Measurements from ENCODE around the gene TMEM132D.

DNA sequence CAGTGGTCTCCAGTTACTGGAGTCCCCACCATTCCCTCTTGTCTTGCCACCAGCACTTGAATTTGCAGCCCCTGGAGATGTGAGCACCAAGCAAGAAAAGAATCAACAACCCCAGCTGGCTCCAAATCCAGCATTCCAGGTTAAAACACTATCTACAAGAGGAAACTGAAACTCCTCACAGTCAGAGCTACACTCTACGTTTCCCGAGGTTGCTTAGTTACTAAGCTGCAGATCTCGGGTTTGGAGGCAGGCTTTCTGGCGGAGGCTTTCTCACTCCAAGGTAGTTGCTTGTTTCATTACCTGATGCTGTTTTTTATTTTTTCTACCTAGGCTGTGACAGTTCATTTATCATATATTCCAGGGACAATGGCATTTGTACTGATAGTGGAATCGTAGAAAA is 802.4 kb downstream of the TMEM132D start:
- TF ChIP-seq POLR2A (IDR thresholded peaks at IDR 0.05; ENCODE audit: control extremely low read depth in 1 of 2, low read depth in 2 of 2, low read length in 2 of 2) (no peak), POLR2AphosphoS5 (IDR thresholded peaks at IDR 0.05; ENCODE audit: low read depth, low read length) (no peak), SP1 (IDR thresholded peaks at IDR 0.05; ENCODE audit: low read depth, low read length) (no peak), SIN3A (conservative IDR thresholded peaks at IDR 0.05 in 1 of 2, IDR thresholded peaks at IDR 0.05 in 1 of 2; ENCODE audit: low read depth in 1 of 2, low read length in 2 of 2) (no peak), NRF1 (IDR thresholded peaks at IDR 0.05; ENCODE audit: low read depth, low read length) (no peak), EZH2 (IDR thresholded peaks at IDR 0.05; ENCODE audit: low read depth, low read length, severe bottlenecking) (no peak), JUN (IDR thresholded peaks at IDR 0.05; ENCODE audit: low read depth, low read length) (no peak)
- TF ChIP-seq, protein P1, sequence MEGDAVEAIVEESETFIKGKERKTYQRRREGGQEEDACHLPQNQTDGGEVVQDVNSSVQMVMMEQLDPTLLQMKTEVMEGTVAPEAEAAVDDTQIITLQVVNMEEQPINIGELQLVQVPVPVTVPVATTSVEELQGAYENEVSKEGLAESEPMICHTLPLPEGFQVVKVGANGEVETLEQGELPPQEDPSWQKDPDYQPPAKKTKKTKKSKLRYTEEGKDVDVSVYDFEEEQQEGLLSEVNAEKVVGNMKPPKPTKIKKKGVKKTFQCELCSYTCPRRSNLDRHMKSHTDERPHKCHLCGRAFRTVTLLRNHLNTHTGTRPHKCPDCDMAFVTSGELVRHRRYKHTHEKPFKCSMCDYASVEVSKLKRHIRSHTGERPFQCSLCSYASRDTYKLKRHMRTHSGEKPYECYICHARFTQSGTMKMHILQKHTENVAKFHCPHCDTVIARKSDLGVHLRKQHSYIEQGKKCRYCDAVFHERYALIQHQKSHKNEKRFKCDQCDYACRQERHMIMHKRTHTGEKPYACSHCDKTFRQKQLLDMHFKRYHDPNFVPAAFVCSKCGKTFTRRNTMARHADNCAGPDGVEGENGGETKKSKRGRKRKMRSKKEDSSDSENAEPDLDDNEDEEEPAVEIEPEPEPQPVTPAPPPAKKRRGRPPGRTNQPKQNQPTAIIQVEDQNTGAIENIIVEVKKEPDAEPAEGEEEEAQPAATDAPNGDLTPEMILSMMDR (IDR thresholded peaks at IDR 0.05; ENCODE audit: control extremely low read depth in 1 of 3, insufficient read depth in 1 of 3, low read depth in 1 of 3, low read length in 3 of 3), result no peak
- TF ChIP-seq, protein P2, sequence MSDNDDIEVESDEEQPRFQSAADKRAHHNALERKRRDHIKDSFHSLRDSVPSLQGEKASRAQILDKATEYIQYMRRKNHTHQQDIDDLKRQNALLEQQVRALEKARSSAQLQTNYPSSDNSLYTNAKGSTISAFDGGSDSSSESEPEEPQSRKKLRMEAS (IDR thresholded peaks at IDR 0.05), result no peak

Measured in H1 (cell line).